MM.1S (cell line): ENCODE results near the gene EVA1C.
A peak's percentile ranks its signal among the peaks of the same experiment; 100 is the strongest.

Experiments
- DNase-seq: peaks from one replicate; pipeline ENCODE4 v3.0.0-alpha.2; 2015
- H2AFZ ChIP-seq: fragments of 300-600 bp; sonication (generic); 2 replicates; pipeline ENCODE4 v1.6.0; 2016; ENCODE audit warnings: antibody characterized with exemption, low read length
- H3F3A ChIP-seq: fragments of 300-600 bp; sonication (generic); 2 replicates; pipeline ENCODE4 v1.6.1; 2016; ENCODE audit warnings: mild to moderate bottlenecking, antibody characterized with exemption, low read length, moderate library complexity, mixed read lengths; ENCODE audit not compliant: insufficient read depth
- H3K27ac ChIP-seq: fragments of 300-600 bp; sonication (generic); 2 replicates; pipeline ENCODE4 v1.5.1; 2016; ENCODE audit warnings: mild to moderate bottlenecking, low read length
- H3K27me3 ChIP-seq: fragments of 300-600 bp; sonication (generic); replicated peaks from 2 replicates; pipeline ENCODE4 v1.6.0; 2016; ENCODE audit warnings: low read length; ENCODE audit not compliant: insufficient read depth
- H3K36me3 ChIP-seq: fragments of 300-600 bp; sonication (generic); replicated peaks from 2 replicates; pipeline ENCODE4 v1.6.1; 2016; ENCODE audit warnings: mild to moderate bottlenecking, low read length, mixed read lengths; ENCODE audit not compliant: insufficient read depth
- H3K4me1 ChIP-seq: fragments of 300-600 bp; sonication (generic); 2 replicates; pipeline ENCODE4 v1.6.1; 2016; ENCODE audit warnings: low read length, mixed read lengths
- H3K4me2 ChIP-seq: fragments of 300-600 bp; sonication (generic); 2 replicates; pipeline ENCODE4 v1.6.0; 2016; ENCODE audit warnings: low read depth, low read length
- H3K4me3 ChIP-seq: fragments of 300-600 bp; sonication (generic); 2 replicates; pipeline ENCODE4 v1.5.1; 2016; ENCODE audit warnings: low read length, mixed read lengths
- H3K79me2 ChIP-seq: fragments of 300-600 bp; sonication (generic); 2 replicates; pipeline ENCODE4 v1.6.1; 2016; ENCODE audit warnings: mixed run types, low read length, mixed read lengths
- H3K9ac ChIP-seq: fragments of 300-600 bp; sonication (generic); 2 replicates; pipeline ENCODE4 v1.6.1; 2016; ENCODE audit warnings: low read length, mixed read lengths
- H3K9me2 ChIP-seq: fragments of 300-600 bp; sonication (generic); replicated peaks from 2 replicates; pipeline ENCODE4 v1.6.1; 2016; ENCODE audit warnings: mild to moderate bottlenecking, low read length, mixed read lengths; ENCODE audit not compliant: insufficient read depth
- H3K9me3 ChIP-seq: fragments of 300-600 bp; sonication (generic); replicated peaks from 2 replicates; pipeline ENCODE4 v1.6.1; 2016; ENCODE audit warnings: mild to moderate bottlenecking, low read length, mixed read lengths; ENCODE audit not compliant: insufficient read depth
- H4K20me1 ChIP-seq: fragments of 300-600 bp; sonication (generic); 2 replicates; pipeline ENCODE4 v1.6.1; 2016; ENCODE audit warnings: mild to moderate bottlenecking, low read length, moderate library complexity, mixed read lengths; ENCODE audit not compliant: insufficient read depth
- EZH2 ChIP-seq: fragments of 300-600 bp; sonication (generic); optimal IDR thresholded peaks from 2 replicates; pipeline ENCODE3; 2017; ENCODE audit warnings: low read depth, mild to moderate bottlenecking, antibody characterized with exemption, low read length, mixed read lengths
- EZH2phosphoT487 ChIP-seq: fragments of 300-600 bp; sonication (generic); IDR thresholded peaks from 2 replicates; pipeline ENCODE4 v1.6.1; 2018; ENCODE audit warnings: antibody characterized with exemption, low read length
- TF ChIP-seq, protein P1 (sequence below): fragments of 300-600 bp; sonication (generic); IDR thresholded peaks from 2 replicates; pipeline ENCODE4 v1.5.1; 2016; ENCODE audit warnings: antibody characterized with exemption, low read length, mixed read lengths

EVA1C gene

DNA sequence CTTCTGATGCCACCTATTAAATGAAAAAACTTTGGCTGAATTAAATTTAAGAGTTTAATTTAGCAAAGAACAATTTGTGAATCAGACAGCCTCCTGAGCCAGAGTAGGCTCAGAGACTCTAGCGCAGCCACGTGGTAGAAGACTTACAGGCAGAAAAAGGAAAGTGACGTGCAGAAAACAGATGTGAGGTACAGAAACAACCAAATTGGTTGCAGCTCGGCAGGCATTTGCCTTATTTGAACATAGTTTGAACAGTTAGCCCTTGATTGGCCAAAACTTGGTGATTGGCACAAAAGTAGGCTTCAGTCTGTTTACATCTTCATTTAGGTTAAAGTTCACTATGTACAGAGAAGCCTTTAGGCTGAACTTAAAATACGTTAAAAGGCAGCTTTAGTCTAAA lies 149.9 kb downstream of the EVA1C start:
- DNase-seq: peak; percentile 15

DNA sequence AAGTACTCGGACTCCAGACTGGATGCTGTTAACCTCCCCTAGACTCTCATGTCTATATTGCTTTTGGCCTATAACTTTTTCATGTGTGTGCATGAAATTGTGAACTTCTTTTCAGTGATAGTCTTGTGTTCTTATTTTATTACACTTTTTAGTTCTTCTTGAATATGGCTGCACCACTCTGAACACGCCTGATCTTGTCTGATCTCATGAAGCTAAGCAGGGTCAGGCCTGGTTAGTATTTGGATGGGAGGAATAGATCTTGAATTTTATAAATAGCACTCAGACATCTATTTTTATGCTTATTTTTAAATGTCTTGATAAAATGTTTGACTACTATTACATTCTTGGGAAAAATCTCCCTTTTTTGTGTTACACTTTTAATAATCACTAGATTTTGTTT lies 150.4 kb downstream of the EVA1C start:
- H3K4me3 ChIP-seq: no peak overlapping the region
- H3K27ac ChIP-seq: no peak overlapping the region
- H3F3A ChIP-seq: no peaks in the 10 kb centered on the region
- TF ChIP-seq EZH2 (no peak), EZH2phosphoT487 (no peak)
- TF ChIP-seq, protein P1, sequence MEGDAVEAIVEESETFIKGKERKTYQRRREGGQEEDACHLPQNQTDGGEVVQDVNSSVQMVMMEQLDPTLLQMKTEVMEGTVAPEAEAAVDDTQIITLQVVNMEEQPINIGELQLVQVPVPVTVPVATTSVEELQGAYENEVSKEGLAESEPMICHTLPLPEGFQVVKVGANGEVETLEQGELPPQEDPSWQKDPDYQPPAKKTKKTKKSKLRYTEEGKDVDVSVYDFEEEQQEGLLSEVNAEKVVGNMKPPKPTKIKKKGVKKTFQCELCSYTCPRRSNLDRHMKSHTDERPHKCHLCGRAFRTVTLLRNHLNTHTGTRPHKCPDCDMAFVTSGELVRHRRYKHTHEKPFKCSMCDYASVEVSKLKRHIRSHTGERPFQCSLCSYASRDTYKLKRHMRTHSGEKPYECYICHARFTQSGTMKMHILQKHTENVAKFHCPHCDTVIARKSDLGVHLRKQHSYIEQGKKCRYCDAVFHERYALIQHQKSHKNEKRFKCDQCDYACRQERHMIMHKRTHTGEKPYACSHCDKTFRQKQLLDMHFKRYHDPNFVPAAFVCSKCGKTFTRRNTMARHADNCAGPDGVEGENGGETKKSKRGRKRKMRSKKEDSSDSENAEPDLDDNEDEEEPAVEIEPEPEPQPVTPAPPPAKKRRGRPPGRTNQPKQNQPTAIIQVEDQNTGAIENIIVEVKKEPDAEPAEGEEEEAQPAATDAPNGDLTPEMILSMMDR: no peak
- H2AFZ ChIP-seq: no peak overlapping the region
- no peak overlapping the region for H3K9ac ChIP-seq
- H3K36me3 ChIP-seq: no peaks in the 10 kb centered on the region
- no peaks in the 10 kb centered on the region for H4K20me1 ChIP-seq
- no peak for DNase-seq
- H3K27me3 ChIP-seq: no peaks in the 10 kb centered on the region
- no peaks in the 10 kb centered on the region for H3K9me2 ChIP-seq
- H3K4me1 ChIP-seq: no peaks in the 10 kb centered on the region
- H3K4me2 ChIP-seq: no peak overlapping the region
- H3K79me2 ChIP-seq: no peaks in the 10 kb centered on the region
- no peaks in the 10 kb centered on the region for H3K9me3 ChIP-seq

More for the DNA sequence above, 149.9 kb downstream of the EVA1C start:
- H4K20me1 ChIP-seq: no peaks in the 10 kb centered on the region
- no peaks in the 10 kb centered on the region for H3K4me1 ChIP-seq
- H3K4me3 ChIP-seq: no peak overlapping the region
- H3K4me2 ChIP-seq: no peak overlapping the region
- no peak for TF ChIP-seq EZH2
- TF ChIP-seq, protein P1: 0 out of 2 replicates have a peak, but pooled peaks have one; percentile 6
- TF ChIP-seq EZH2phosphoT487: no peak
- no peaks in the 10 kb centered on the region for H3K36me3 ChIP-seq
- no peaks in the 10 kb centered on the region for H3K9me3 ChIP-seq
- H3K9me2 ChIP-seq: no peaks in the 10 kb centered on the region
- H3K9ac ChIP-seq: no peak overlapping the region
- no peaks in the 10 kb centered on the region for H3K79me2 ChIP-seq
- no peak overlapping the region for H2AFZ ChIP-seq
- H3K27me3 ChIP-seq: no peaks in the 10 kb centered on the region
- H3K27ac ChIP-seq: no peak overlapping the region
- H3F3A ChIP-seq: no peaks in the 10 kb centered on the region
